OCI-LY7 (cell line): Measurements from ENCODE around the gene CMTM1. TPM values are rescaled to one million over a fixed set of nuclear protein-coding genes. Genes with fewer than 3 reads are reported as not detected.
A peak's percentile ranks its signal among the peaks of the same experiment; 100 is the strongest.

ENCODE experiments used
- BruUV-seq: library from RNA; stranded (reverse); fragments of 400-500 nt; replicated peaks from 2 replicates; lab custom pipeline; 2021; lab: Mats Ljungman, UMichigan
- CTCF ChIA-PET: fragments of 300-600 bp; sonication (Branson Sonifier 250); formaldehyde crosslinking; loops from one replicate; lab custom pipeline; 2022; ENCODE audit warnings: antibody characterized with exemption; ENCODE audit not compliant: unreplicated experiment; lab: Charles Lee
- POLR2A ChIA-PET: fragments of 300-600 bp; sonication (Branson Sonifier 250); formaldehyde crosslinking; loops from one replicate; lab custom pipeline; 2022; ENCODE audit warnings: antibody characterized with exemption; lab: Charles Lee
- DNase-seq: peaks from one replicate; pipeline ENCODE4 v3.0.0-alpha.2; 2015; ENCODE audit warnings: low spot score
- H2AFZ ChIP-seq: fragments of 200-600 bp; sonication (generic), shearing (Covaris generic); 2 replicates; pipeline ENCODE4 v1.6.1; 2014; ENCODE audit warnings: mild to moderate bottlenecking, antibody characterized with exemption, low read length, moderate library complexity
- H3K27ac ChIP-seq: fragments of 200-600 bp; sonication (generic); 2 replicates; pipeline ENCODE4 v1.5.1; 2014; ENCODE audit warnings: mixed run types, low read depth, mild to moderate bottlenecking, moderate library complexity, low read length, inconsistent platforms; ENCODE audit not compliant: poor library complexity, severe bottlenecking
- H3K36me3 ChIP-seq: fragments of 200-600 bp; sonication (generic); 2 replicates; pipeline ENCODE4 v1.6.1; 2014; ENCODE audit warnings: mild to moderate bottlenecking, antibody characterized with exemption, low read length, moderate library complexity, mixed read lengths; ENCODE audit not compliant: insufficient read depth
- H3K4me1 ChIP-seq: fragments of 200-600 bp; sonication (generic); 2 replicates; pipeline ENCODE4 v1.5.1; 2014; ENCODE audit warnings: mild to moderate bottlenecking, low read length; ENCODE audit not compliant: insufficient read depth, poor library complexity, severe bottlenecking
- H3K4me2 ChIP-seq: fragments of 200-600 bp; sonication (generic); 2 replicates; pipeline ENCODE4 v1.6.1; 2014; ENCODE audit warnings: mild to moderate bottlenecking, low read length
- H3K4me3 ChIP-seq: fragments of 200-600 bp; sonication (generic); 2 replicates; pipeline ENCODE4 v1.5.1; 2014; ENCODE audit warnings: mild to moderate bottlenecking, low read depth, low read length; ENCODE audit not compliant: poor library complexity, severe bottlenecking
- H3K79me2 ChIP-seq: fragments of 200-600 bp; sonication (generic); 2 replicates; pipeline ENCODE4 v1.6.1; 2016; ENCODE audit warnings: low read depth, mild to moderate bottlenecking, low read length, moderate library complexity, mixed read lengths; ENCODE audit not compliant: insufficient read depth
- H3K9me2 ChIP-seq: fragments of 200-600 bp; sonication (generic); 2 replicates; pipeline ENCODE4 v1.6.1; 2016; ENCODE audit warnings: mild to moderate bottlenecking, low read length, mixed read lengths; ENCODE audit not compliant: insufficient read depth
- H3K9me3 ChIP-seq: fragments of 200-600 bp; sonication (generic); 2 replicates; pipeline ENCODE4 v1.6.1; 2014; ENCODE audit warnings: mild to moderate bottlenecking, mixed run types, low read length, mixed read lengths
- H4K20me1 ChIP-seq: fragments of 200-600 bp; sonication (generic); 2 replicates; pipeline ENCODE4 v1.6.1; 2014; ENCODE audit warnings: mild to moderate bottlenecking, antibody characterized with exemption, low read length, moderate library complexity, mixed read lengths; ENCODE audit not compliant: insufficient read depth
- EZH2phosphoT487 ChIP-seq: fragments of 200-600 bp; sonication (generic); IDR thresholded peaks from 2 replicates; pipeline ENCODE4 v1.6.1; 2018; ENCODE audit warnings: low read depth, borderline replicate concordance, mild to moderate bottlenecking, mixed run types, antibody characterized with exemption, low read length, moderate library complexity, mixed read lengths
- intact Hi-C: fragments of 100-400 bp; cut with micrococcal nuclease; formaldehyde crosslinking; loops from one replicate; pipeline ENCODE4 v1.10.0; 2022; ENCODE audit not compliant: unreplicated experiment
- total RNA-seq, 2 experiments: library from RNA; depleted of rRNA in 1 of 2; stranded (reverse); fragments of >200 nt in 1 of 2; shearing (Covaris generic) in 1 of 2; gene quantifications; 2 replicates each; pipeline ENCODE4 v1.2.3, GENCODE V29; 2014 to 2022
- TF ChIP-seq, protein P1 (sequence below): fragments of 200-600 bp; sonication (generic); conservative IDR thresholded peaks from 2 replicates; pipeline ENCODE4 v1.5.1; 2014; ENCODE audit warnings: mild to moderate bottlenecking, antibody characterized with exemption, low read length, moderate library complexity, mixed read lengths

The CMTM1 gene
- total RNA-seq, 2 experiments from 2014 or later, result 8.5 to 10.6 TPM

DNA sequence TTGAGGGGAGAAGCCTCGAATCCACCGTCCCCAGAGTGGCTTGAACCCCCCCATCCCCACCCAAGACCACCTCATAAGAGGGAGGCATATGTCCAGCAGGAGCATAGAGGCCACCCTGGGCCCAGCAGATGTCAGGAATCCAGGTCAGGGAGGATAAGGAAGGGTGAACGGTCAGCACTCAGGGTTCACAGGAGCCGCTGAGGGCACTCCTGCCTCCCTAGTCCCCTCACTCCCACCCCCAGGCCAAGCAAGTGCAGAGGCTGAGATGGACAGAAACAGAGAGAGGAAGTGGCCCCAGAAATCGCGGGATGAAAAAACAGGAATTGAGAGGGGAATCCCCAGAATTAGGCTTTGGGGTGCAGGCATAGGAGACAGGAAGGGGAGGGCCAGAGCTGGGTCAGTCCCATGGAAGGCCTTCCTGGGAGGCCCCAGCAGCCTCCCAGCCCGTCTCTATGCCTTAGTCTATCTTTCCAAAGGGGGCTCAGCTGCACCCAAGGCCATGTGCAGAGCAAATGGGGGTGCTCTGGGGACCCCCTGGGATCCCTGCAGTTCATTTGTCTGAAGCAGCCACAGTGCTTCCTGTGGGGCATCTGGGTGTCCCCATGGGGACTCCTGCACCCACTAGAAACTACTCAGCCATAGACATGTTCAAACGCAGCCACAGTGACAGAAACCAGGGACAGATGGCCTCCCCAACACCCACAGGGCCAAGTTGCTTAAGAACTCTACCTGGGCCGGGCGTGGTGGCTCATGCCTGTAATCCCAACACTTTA, 39.9 kb downstream of the CMTM1 start:
- POLR2A ChIA-PET, result interaction anchor here (1.3 kb wide), 1 partner anchor 12 kb away, joined by 4 read pairs; no protein-coding TSS in a partner anchor
- peaks cover 23% of the 10 kb centered on the region for H3K36me3 ChIP-seq

DNA sequence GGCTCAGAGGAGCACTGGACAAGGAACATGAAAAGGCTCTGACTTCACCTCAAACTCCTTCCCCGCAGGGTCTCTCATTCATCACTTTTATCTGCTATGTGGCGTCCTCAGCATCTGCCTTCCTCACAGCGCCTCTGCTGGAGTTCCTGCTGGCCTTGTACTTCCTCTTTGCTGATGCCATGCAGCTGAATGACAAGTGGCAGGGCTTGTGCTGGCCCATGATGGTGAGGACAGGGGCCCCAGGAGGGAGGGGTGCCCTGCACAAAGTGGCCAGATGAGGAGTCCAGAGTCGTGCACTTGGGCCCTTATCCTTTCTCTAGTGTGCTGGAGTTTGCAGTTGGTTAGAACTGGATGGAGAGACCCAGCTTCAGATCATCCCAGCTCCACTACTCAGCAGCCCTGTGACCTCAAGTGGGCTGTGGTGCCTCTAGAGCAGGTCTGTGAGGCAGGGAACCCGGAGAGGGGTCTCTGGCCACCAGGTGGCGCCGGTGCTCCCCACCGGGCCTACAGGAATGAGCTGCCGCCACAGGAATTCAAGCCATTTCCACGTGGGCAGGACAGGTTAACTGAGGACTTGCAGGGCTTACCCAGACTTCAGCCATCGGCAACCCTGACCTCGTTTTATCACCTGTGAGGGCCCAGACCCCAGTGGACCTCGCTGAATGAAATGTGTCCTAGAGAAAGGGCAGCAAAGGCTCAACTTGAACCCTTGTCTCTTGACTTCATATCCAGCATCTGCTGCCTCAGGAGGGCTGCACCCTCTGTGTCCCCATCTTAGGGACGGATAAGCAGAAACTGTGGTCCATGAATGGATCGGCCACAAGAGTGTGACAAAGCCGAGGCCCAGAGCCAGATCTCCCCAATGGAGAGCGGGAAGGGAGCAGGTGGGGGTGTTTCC, 42.3 kb downstream of the CMTM1 start:
- H2AFZ ChIP-seq, result no peak overlapping the region
- peak overlapping the region; percentile 45 for H3K27ac ChIP-seq
- no TSS peak for BruUV-seq

More for the DNA sequence above, 39.9 kb downstream of the CMTM1 start:
- H3K9me3 ChIP-seq, result peaks cover 7% of the 10 kb centered on the region; the same call in 1 of the 2 replicates
- H3K4me1 ChIP-seq, result peaks cover 45% of the 10 kb centered on the region
- H2AFZ ChIP-seq, result no peak overlapping the region
- H3K4me3 ChIP-seq, result peak overlapping the region; percentile 84
- H4K20me1 ChIP-seq, result peaks cover 6% of the 10 kb centered on the region; the same call in 1 of the 2 replicates
- no peaks in the 10 kb centered on the region for H3K79me2 ChIP-seq
- H3K4me2 ChIP-seq, result peak overlapping the region; percentile 91
- CTCF ChIA-PET, result no interaction called here
- no peaks in the 10 kb centered on the region for H3K9me2 ChIP-seq
- no peak overlapping the region for H3K27ac ChIP-seq
- TF ChIP-seq EZH2phosphoT487, result no peak
- TF ChIP-seq, protein P1, sequence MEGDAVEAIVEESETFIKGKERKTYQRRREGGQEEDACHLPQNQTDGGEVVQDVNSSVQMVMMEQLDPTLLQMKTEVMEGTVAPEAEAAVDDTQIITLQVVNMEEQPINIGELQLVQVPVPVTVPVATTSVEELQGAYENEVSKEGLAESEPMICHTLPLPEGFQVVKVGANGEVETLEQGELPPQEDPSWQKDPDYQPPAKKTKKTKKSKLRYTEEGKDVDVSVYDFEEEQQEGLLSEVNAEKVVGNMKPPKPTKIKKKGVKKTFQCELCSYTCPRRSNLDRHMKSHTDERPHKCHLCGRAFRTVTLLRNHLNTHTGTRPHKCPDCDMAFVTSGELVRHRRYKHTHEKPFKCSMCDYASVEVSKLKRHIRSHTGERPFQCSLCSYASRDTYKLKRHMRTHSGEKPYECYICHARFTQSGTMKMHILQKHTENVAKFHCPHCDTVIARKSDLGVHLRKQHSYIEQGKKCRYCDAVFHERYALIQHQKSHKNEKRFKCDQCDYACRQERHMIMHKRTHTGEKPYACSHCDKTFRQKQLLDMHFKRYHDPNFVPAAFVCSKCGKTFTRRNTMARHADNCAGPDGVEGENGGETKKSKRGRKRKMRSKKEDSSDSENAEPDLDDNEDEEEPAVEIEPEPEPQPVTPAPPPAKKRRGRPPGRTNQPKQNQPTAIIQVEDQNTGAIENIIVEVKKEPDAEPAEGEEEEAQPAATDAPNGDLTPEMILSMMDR, result no peak
- intact Hi-C loops, result loop anchor here (5.0 kb wide), 1 partner anchor 199 kb away; no protein-coding TSS in a partner anchor
- no TSS peak for BruUV-seq
- DNase-seq, result peak; percentile 72

More for the DNA sequence above, 42.3 kb downstream of the CMTM1 start:
- H3K4me3 ChIP-seq, result no peak overlapping the region
- POLR2A ChIA-PET, result no interaction called here
- no peaks in the 10 kb centered on the region for H3K79me2 ChIP-seq
- H3K36me3 ChIP-seq, result peaks cover 44% of the 10 kb centered on the region
- peaks cover 6% of the 10 kb centered on the region; the same call in 1 of the 2 replicates for H4K20me1 ChIP-seq
- intact Hi-C loops, result loop anchor here (2.0 to 5.0 kb wide), 2 partner anchors 201 to 264 kb away; no protein-coding TSS in a partner anchor
- TF ChIP-seq, protein P1, result peak; percentile 98
- TF ChIP-seq EZH2phosphoT487, result no peak
- peak; percentile 83 for DNase-seq
- no peaks in the 10 kb centered on the region for H3K9me3 ChIP-seq
- peak overlapping the region; percentile 37; the same call in 1 of the 2 replicates for H3K4me2 ChIP-seq
- CTCF ChIA-PET, result interaction anchor here (0.6 to 1.3 kb wide), 8 partner anchors 10 to 302 kb away, joined by 3 to 4 read pairs (median 3); no protein-coding TSS in a partner anchor
- no peaks in the 10 kb centered on the region for H3K9me2 ChIP-seq
- peaks cover 40% of the 10 kb centered on the region for H3K4me1 ChIP-seq
